Measurements from ENCODE around the gene SCAF11. TPM values are rescaled to one million over a fixed set of nuclear protein-coding genes. Genes with fewer than 3 reads are reported as not detected.
A peak's percentile ranks its signal among the peaks of the same experiment; 100 is the strongest.

SCAF11 gene
- total and polyA plus RNA-seq, 10 of the 15 experiments (the other 5 are each of a cell fraction or from before 2014, with no cell fraction given) = 42.0 to 153 (median 100) TPM

- TF ChIP-seq ZBED1 (IDR thresholded peaks at IDR 0.05; ENCODE audit: borderline replicate concordance) (no peak), POLR2AphosphoS5 (IDR thresholded peaks at IDR 0.05; ENCODE audit: low read length) (peak; percentile 71; the same call in 1 of the 2 replicates), YY1 (IDR thresholded peaks at IDR 0.05; ENCODE audit: low read depth, low read length) (peak; percentile 83), IKZF1 (conservative IDR thresholded peaks at IDR 0.05) (peak; percentile 74; the same call in 1 of the 2 replicates), BCL3 (IDR thresholded peaks at IDR 0.05; ENCODE audit: borderline replicate concordance, insufficient read depth, low read depth, low read length, poor library complexity, severe bottlenecking) (peak; percentile 12), ZNF24 (IDR thresholded peaks at IDR 0.05) (no peak), MEF2B (IDR thresholded peaks at IDR 0.05; ENCODE audit: partially characterized antibody, poor library complexity, severe bottlenecking) (peak; percentile 44), SREBF1 (IDR thresholded peaks at IDR 0.05; ENCODE audit: low read length) (no peak), HDGF (IDR thresholded peaks at IDR 0.05) (peak; percentile 99), EED (IDR thresholded peaks at IDR 0.05; ENCODE audit: low read depth) (no peak), CUX1 (IDR thresholded peaks at IDR 0.05; ENCODE audit: insufficient replicate concordance, low read depth, low read length) (no peak), TAF1 (IDR thresholded peaks at IDR 0.05; ENCODE audit: borderline replicate concordance, low read depth, low read length) (peak; percentile 52), CREB1 (IDR thresholded peaks at IDR 0.05; ENCODE audit: low read depth) (peak; percentile 99), NBN (IDR thresholded peaks at IDR 0.05) (peak; percentile 97)
- TF ChIP-seq, protein P1, sequence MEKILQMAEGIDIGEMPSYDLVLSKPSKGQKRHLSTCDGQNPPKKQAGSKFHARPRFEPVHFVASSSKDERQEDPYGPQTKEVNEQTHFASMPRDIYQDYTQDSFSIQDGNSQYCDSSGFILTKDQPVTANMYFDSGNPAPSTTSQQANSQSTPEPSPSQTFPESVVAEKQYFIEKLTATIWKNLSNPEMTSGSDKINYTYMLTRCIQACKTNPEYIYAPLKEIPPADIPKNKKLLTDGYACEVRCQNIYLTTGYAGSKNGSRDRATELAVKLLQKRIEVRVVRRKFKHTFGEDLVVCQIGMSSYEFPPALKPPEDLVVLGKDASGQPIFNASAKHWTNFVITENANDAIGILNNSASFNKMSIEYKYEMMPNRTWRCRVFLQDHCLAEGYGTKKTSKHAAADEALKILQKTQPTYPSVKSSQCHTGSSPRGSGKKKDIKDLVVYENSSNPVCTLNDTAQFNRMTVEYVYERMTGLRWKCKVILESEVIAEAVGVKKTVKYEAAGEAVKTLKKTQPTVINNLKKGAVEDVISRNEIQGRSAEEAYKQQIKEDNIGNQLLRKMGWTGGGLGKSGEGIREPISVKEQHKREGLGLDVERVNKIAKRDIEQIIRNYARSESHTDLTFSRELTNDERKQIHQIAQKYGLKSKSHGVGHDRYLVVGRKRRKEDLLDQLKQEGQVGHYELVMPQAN (conservative IDR thresholded peaks at IDR 0.05) = no peak
- TF ChIP-seq, protein P2, sequence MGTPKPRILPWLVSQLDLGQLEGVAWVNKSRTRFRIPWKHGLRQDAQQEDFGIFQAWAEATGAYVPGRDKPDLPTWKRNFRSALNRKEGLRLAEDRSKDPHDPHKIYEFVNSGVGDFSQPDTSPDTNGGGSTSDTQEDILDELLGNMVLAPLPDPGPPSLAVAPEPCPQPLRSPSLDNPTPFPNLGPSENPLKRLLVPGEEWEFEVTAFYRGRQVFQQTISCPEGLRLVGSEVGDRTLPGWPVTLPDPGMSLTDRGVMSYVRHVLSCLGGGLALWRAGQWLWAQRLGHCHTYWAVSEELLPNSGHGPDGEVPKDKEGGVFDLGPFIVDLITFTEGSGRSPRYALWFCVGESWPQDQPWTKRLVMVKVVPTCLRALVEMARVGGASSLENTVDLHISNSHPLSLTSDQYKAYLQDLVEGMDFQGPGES (IDR thresholded peaks at IDR 0.05) = no peak
Measured at GRCh38 chr12:45990468-45991283, at the start of gene SCAF11 (continued).
